ENCODE measurements around the gene NFE2L1. TPM values are rescaled to one million over a fixed set of nuclear protein-coding genes. Genes with fewer than 3 reads are reported as not detected.
A peak's percentile ranks its signal among the peaks of the same experiment; 100 is the strongest.

Gene NFE2L1
- total and polyA plus RNA-seq, 9 of the 15 experiments (the other 6 are each of a cell fraction or from before 2014, with no cell fraction given), result 2.0 to 68.6 (median 39.7) TPM

DNA sequence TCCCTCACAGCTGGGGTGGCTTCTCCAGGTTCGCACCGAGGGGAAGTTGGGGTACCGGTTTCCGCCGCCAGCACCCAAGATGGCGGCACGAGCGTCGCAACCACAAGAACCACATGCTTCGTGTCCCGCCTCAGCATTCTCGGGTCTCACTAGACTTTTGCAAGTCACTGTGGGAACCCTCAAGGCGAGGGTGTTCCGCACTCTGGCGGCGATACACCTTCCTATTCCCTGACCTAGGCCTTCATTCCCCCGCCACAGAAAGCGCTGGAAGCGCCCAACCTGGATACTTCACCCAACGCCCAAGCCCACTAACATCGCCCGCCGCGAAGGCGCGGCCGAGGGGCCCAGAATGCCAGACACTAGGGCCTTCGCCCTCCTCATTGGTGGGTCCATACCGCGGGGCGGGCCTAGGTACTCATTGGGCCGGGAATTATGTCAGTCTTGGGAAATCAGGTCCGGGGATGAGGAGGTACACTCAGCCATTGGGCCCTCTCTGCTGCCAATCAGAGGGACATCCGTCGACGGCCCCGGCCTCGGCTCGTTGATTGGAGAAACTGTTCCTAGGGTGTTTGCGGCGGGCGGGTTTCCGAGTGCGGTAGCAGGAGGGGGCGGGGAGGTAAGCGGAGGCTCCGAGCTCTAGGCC is at the start of gene NFE2L1 (continued):
- TF ChIP-seq, protein P1, sequence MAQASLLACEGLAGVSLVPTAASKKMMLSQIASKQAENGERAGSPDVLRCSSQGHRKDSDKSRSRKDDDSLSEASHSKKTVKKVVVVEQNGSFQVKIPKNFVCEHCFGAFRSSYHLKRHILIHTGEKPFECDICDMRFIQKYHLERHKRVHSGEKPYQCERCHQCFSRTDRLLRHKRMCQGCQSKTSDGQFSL (CRISPR knock-in tag; IDR thresholded peaks at IDR 0.05), result no peak
- TF ChIP-seq, protein P1 (tag; IDR thresholded peaks at IDR 0.05), result no peak
- TF ChIP-seq FUS (optimal IDR thresholded peaks at IDR 0.05; ENCODE audit: low read depth, low read length) (no peak), GABPB1 (CRISPR knock-in tag; IDR thresholded peaks at IDR 0.05) (peak; percentile 74), FOXK1 (CRISPR knock-in tag; IDR thresholded peaks at IDR 0.05; ENCODE audit: borderline replicate concordance) (peak; percentile 19; the same call in 1 of the 2 replicates), CBFA2T2 (conservative IDR thresholded peaks at IDR 0.05) (0 out of 2 replicates have a peak, but pooled peaks have one; percentile 6), POLR2A (conservative IDR thresholded peaks at IDR 0.05) (peak; percentile 95), RFX7 (CRISPR knock-in tag; IDR thresholded peaks at IDR 0.05) (no peak), RHOXF2B (CRISPR knock-in tag; conservative IDR thresholded peaks at IDR 0.05) (0 out of 2 replicates have a peak, but pooled peaks have one; percentile 40), MEF2A (IDR thresholded peaks at IDR 0.05; ENCODE audit: control insufficient read depth, low read depth, low read length) (no peak), CREBBP (IDR thresholded peaks at IDR 0.05; ENCODE audit: low read depth, low read length) (no peak), XRCC5 (IDR thresholded peaks at IDR 0.05; ENCODE audit: low read depth, low read length) (peak; percentile 44; the same call in 1 of the 2 replicates), RB1 (IDR thresholded peaks at IDR 0.05; ENCODE audit: low read depth) (peak; percentile 69; the same call in 1 of the 2 replicates), ZNF224 (CRISPR knock-in tag; IDR thresholded peaks at IDR 0.05) (peak; percentile 77; the same call in 1 of the 2 replicates), CHD1 (IDR thresholded peaks at IDR 0.05; ENCODE audit: low read length) (peak; percentile 92), ZNF644 (tag; IDR thresholded peaks at IDR 0.05; ENCODE audit: low read depth) (no peak), SIN3B (IDR thresholded peaks at IDR 0.05; ENCODE audit: low read depth) (peak; percentile 66; the same call in 1 of the 2 replicates), NFIC (IDR thresholded peaks at IDR 0.05) (peak; percentile 42), EGR1 (conservative IDR thresholded peaks at IDR 0.05) (no peak), SPI1 (IDR thresholded peaks at IDR 0.05; ENCODE audit: borderline replicate concordance, low read depth, low read length) (peak; percentile 59; the same call in 1 of the 2 replicates)
- TF ChIP-seq, protein P2, sequence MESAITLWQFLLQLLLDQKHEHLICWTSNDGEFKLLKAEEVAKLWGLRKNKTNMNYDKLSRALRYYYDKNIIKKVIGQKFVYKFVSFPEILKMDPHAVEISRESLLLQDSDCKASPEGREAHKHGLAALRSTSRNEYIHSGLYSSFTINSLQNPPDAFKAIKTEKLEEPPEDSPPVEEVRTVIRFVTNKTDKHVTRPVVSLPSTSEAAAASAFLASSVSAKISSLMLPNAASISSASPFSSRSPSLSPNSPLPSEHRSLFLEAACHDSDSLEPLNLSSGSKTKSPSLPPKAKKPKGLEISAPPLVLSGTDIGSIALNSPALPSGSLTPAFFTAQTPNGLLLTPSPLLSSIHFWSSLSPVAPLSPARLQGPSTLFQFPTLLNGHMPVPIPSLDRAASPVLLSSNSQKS (CRISPR knock-in tag; IDR thresholded peaks at IDR 0.05), result no peak
- TF ChIP-seq, protein P3, sequence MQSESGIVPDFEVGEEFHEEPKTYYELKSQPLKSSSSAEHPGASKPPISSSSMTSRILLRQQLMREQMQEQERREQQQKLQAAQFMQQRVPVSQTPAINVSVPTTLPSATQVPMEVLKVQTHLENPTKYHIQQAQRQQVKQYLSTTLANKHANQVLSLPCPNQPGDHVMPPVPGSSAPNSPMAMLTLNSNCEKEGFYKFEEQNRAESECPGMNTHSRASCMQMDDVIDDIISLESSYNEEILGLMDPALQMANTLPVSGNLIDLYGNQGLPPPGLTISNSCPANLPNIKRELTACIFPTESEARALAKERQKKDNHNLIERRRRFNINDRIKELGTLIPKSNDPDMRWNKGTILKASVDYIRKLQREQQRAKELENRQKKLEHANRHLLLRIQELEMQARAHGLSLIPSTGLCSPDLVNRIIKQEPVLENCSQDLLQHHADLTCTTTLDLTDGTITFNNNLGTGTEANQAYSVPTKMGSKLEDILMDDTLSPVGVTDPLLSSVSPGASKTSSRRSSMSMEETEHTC (IDR thresholded peaks at IDR 0.05), result peak; percentile 54; the same call in 1 of the 2 replicates
- TF ChIP-seq, protein P4, sequence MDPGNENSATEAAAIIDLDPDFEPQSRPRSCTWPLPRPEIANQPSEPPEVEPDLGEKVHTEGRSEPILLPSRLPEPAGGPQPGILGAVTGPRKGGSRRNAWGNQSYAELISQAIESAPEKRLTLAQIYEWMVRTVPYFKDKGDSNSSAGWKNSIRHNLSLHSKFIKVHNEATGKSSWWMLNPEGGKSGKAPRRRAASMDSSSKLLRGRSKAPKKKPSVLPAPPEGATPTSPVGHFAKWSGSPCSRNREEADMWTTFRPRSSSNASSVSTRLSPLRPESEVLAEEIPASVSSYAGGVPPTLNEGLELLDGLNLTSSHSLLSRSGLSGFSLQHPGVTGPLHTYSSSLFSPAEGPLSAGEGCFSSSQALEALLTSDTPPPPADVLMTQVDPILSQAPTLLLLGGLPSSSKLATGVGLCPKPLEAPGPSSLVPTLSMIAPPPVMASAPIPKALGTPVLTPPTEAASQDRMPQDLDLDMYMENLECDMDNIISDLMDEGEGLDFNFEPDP (CRISPR knock-in tag; IDR thresholded peaks at IDR 0.05), result no peak
- TF ChIP-seq, protein P5, sequence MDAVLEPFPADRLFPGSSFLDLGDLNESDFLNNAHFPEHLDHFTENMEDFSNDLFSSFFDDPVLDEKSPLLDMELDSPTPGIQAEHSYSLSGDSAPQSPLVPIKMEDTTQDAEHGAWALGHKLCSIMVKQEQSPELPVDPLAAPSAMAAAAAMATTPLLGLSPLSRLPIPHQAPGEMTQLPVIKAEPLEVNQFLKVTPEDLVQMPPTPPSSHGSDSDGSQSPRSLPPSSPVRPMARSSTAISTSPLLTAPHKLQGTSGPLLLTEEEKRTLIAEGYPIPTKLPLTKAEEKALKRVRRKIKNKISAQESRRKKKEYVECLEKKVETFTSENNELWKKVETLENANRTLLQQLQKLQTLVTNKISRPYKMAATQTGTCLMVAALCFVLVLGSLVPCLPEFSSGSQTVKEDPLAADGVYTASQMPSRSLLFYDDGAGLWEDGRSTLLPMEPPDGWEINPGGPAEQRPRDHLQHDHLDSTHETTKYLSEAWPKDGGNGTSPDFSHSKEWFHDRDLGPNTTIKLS (IDR thresholded peaks at IDR 0.05; ENCODE audit: borderline replicate concordance, low read depth), result peak; percentile 84
